Thyroid gland (tissue), 4 donors: ENCODE measurements around the gene ZMIZ1.

ENCODE experiments used
- POLR2A ChIP-seq, 2 donors: fragments of 450-650 bp; IDR thresholded peaks; one replicate each; pipeline ENCODE4 v1.6.1; 2017; ENCODE audit warnings: antibody characterized with exemption in 2 of 2, mild to moderate bottlenecking in 2 of 2, moderate library complexity in 1 of 2
- TF ChIP-seq, protein P1 (sequence below), 6 experiments: fragments of 200-600 bp in 3 of 6; fragments of 450-650 bp in 3 of 6; sonication (generic) in 3 of 6; IDR thresholded peaks; one replicate each; pipeline ENCODE4 v1.5.1; 2016 to 2019; ENCODE audit warnings: antibody characterized with exemption in 6 of 6, mild to moderate bottlenecking in 2 of 6, inconsistent platforms in 1 of 6, moderate library complexity in 1 of 6

GRCh38 chr10:79346388-79347225 lies 277.8 kb downstream of the ZMIZ1 start:
- TF ChIP-seq, protein P1, sequence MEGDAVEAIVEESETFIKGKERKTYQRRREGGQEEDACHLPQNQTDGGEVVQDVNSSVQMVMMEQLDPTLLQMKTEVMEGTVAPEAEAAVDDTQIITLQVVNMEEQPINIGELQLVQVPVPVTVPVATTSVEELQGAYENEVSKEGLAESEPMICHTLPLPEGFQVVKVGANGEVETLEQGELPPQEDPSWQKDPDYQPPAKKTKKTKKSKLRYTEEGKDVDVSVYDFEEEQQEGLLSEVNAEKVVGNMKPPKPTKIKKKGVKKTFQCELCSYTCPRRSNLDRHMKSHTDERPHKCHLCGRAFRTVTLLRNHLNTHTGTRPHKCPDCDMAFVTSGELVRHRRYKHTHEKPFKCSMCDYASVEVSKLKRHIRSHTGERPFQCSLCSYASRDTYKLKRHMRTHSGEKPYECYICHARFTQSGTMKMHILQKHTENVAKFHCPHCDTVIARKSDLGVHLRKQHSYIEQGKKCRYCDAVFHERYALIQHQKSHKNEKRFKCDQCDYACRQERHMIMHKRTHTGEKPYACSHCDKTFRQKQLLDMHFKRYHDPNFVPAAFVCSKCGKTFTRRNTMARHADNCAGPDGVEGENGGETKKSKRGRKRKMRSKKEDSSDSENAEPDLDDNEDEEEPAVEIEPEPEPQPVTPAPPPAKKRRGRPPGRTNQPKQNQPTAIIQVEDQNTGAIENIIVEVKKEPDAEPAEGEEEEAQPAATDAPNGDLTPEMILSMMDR (IDR thresholded peaks at IDR 0.05) = no peak
- TF ChIP-seq POLR2A (IDR thresholded peaks at IDR 0.05) = no peak
